DOHH2 (cell line): Measurements from ENCODE around the gene SPAG16.
A peak's percentile ranks its signal among the peaks of the same experiment; 100 is the strongest.

ENCODE experiments used
- H3F3A ChIP-seq: fragments of 200-600 bp; sonication (generic), shearing (Covaris generic); 2 replicates; pipeline ENCODE4 v1.6.0; 2016; ENCODE audit warnings: antibody characterized with exemption, mild to moderate bottlenecking; ENCODE audit not compliant: control insufficient read depth, insufficient read depth
- H3K27ac ChIP-seq: fragments of 200-600 bp; sonication (generic); 2 replicates; pipeline ENCODE4 v1.5.1; 2014; ENCODE audit warnings: low read depth, mild to moderate bottlenecking, low read length, moderate library complexity
- H3K27me3 ChIP-seq: fragments of 200-600 bp; sonication (generic); 2 replicates; pipeline ENCODE4 v1.6.1; 2014; ENCODE audit warnings: mild to moderate bottlenecking, low read length, mixed read lengths; ENCODE audit not compliant: control insufficient read depth
- H3K36me3 ChIP-seq: fragments of 200-600 bp; sonication (generic); 2 replicates; pipeline ENCODE4 v1.6.1; 2014; ENCODE audit warnings: mild to moderate bottlenecking, low read length, moderate library complexity, mixed read lengths; ENCODE audit not compliant: control insufficient read depth
- H3K4me1 ChIP-seq: fragments of 200-600 bp; sonication (generic); 2 replicates; pipeline ENCODE4 v1.6.1; 2014; ENCODE audit warnings: mild to moderate bottlenecking, low read length, mixed read lengths; ENCODE audit not compliant: control insufficient read depth
- H3K4me2 ChIP-seq: fragments of 200-600 bp; sonication (generic); 2 replicates; pipeline ENCODE4 v1.6.0; 2014; ENCODE audit warnings: mild to moderate bottlenecking, low read length, moderate library complexity
- H3K4me3 ChIP-seq: fragments of 200-600 bp; sonication (generic); 2 replicates; pipeline ENCODE4 v1.5.1; 2014; ENCODE audit warnings: mild to moderate bottlenecking, low read length, mixed read lengths
- H3K79me2 ChIP-seq: fragments of 200-600 bp; sonication (generic); 2 replicates; pipeline ENCODE4 v1.6.1; 2014; ENCODE audit warnings: mild to moderate bottlenecking, low read length, mixed read lengths; ENCODE audit not compliant: control insufficient read depth
- H3K9me2 ChIP-seq: fragments of 200-600 bp; sonication (generic); replicated peaks from 2 replicates; pipeline ENCODE4 v1.6.1; 2014; ENCODE audit warnings: mild to moderate bottlenecking, low read length, mixed read lengths; ENCODE audit not compliant: control insufficient read depth
- H3K9me3 ChIP-seq: fragments of 200-600 bp; sonication (generic); 2 replicates; pipeline ENCODE4 v1.6.1; 2014; ENCODE audit warnings: antibody characterized with exemption, low read length, mixed read lengths; ENCODE audit not compliant: control insufficient read depth, insufficient read depth
- H4K20me1 ChIP-seq: fragments of 200-600 bp; sonication (generic); 2 replicates; pipeline ENCODE4 v1.6.0; 2014; ENCODE audit warnings: low read depth, mild to moderate bottlenecking, antibody characterized with exemption, low read length, moderate library complexity; ENCODE audit not compliant: control insufficient read depth, insufficient read depth
- CTCF ChIP-seq: fragments of 200-600 bp; sonication (generic); IDR thresholded peaks from one replicate; pipeline ENCODE4 v1.5.1; 2014; ENCODE audit warnings: antibody characterized with exemption, mild to moderate bottlenecking, low read depth, low read length; ENCODE audit not compliant: poor library complexity, severe bottlenecking
- EZH2phosphoT487 ChIP-seq: fragments of 200-600 bp; sonication (generic); IDR thresholded peaks from 2 replicates; pipeline ENCODE4 v1.6.1; 2017; ENCODE audit warnings: borderline replicate concordance, mild to moderate bottlenecking, antibody characterized with exemption, low read length, moderate library complexity, mixed read lengths

SPAG16 gene

GRCh38 chr2:213524164-213524563, 239.9 kb downstream of the SPAG16 start:
- H3K4me3 ChIP-seq = no peak overlapping the region
- no peaks in the 10 kb centered on the region for H4K20me1 ChIP-seq
- H3K9me2 ChIP-seq = no peaks in the 10 kb centered on the region
- no peaks in the 10 kb centered on the region for H3K36me3 ChIP-seq
- no peaks in the 10 kb centered on the region for H3F3A ChIP-seq
- H3K4me2 ChIP-seq = no peak overlapping the region
- no peaks in the 10 kb centered on the region for H3K79me2 ChIP-seq
- H3K9me3 ChIP-seq = peaks cover 15% of the 10 kb centered on the region; the same call in 1 of the 2 replicates
- no peaks in the 10 kb centered on the region for H3K4me1 ChIP-seq
- no peaks in the 10 kb centered on the region for H3K27me3 ChIP-seq
- no peak for TF ChIP-seq CTCF
- no peak for TF ChIP-seq EZH2phosphoT487
- H3K27ac ChIP-seq = no peak overlapping the region

GRCh38 chr2:213537579-213537978, 253.3 kb downstream of the SPAG16 start:
- H3K4me3 ChIP-seq = no peak overlapping the region
- peaks cover 10% of the 10 kb centered on the region; the same call in 1 of the 2 replicates for H3K4me1 ChIP-seq
- H3K4me2 ChIP-seq = no peak overlapping the region
- no peaks in the 10 kb centered on the region for H3K9me3 ChIP-seq
- H3K27me3 ChIP-seq = no peaks in the 10 kb centered on the region
- no peaks in the 10 kb centered on the region for H4K20me1 ChIP-seq
- H3F3A ChIP-seq = no peaks in the 10 kb centered on the region
- H3K27ac ChIP-seq = no peak overlapping the region
- no peak for TF ChIP-seq EZH2phosphoT487
- TF ChIP-seq CTCF = no peak
- H3K79me2 ChIP-seq = no peaks in the 10 kb centered on the region
- H3K36me3 ChIP-seq = no peaks in the 10 kb centered on the region
- no peaks in the 10 kb centered on the region for H3K9me2 ChIP-seq

GRCh38 chr2:213544940-213545339, 260.7 kb downstream of the SPAG16 start:
- no peak overlapping the region for H3K27ac ChIP-seq
- H3K36me3 ChIP-seq = no peaks in the 10 kb centered on the region
- no peaks in the 10 kb centered on the region for H3F3A ChIP-seq
- H3K4me2 ChIP-seq = no peak overlapping the region; the same call in 1 of the 2 replicates
- H3K4me3 ChIP-seq = no peak overlapping the region
- H3K79me2 ChIP-seq = no peaks in the 10 kb centered on the region
- no peaks in the 10 kb centered on the region for H3K9me2 ChIP-seq
- peaks cover 22% of the 10 kb centered on the region for H3K4me1 ChIP-seq
- no peaks in the 10 kb centered on the region for H3K9me3 ChIP-seq
- H3K27me3 ChIP-seq = no peaks in the 10 kb centered on the region
- H4K20me1 ChIP-seq = no peaks in the 10 kb centered on the region
- TF ChIP-seq CTCF = no peak
- TF ChIP-seq EZH2phosphoT487 = no peak

GRCh38 chr2:213545481-213545880, 261.2 kb downstream of the SPAG16 start:
- Histone ChIP-seq H3K4me1 (peaks cover 22% of the 10 kb centered on the region), H3K4me3 (no peak overlapping the region), H3F3A (no peaks in the 10 kb centered on the region), H3K27ac (peak overlapping the region; percentile 19), H3K9me3 (no peaks in the 10 kb centered on the region), H3K27me3 (no peaks in the 10 kb centered on the region), H3K36me3 (no peaks in the 10 kb centered on the region), H4K20me1 (no peaks in the 10 kb centered on the region), H3K79me2 (no peaks in the 10 kb centered on the region), H3K9me2 (no peaks in the 10 kb centered on the region), H3K4me2 (peak overlapping the region; percentile 30; the same call in 1 of the 2 replicates)
- TF ChIP-seq CTCF (no peak), EZH2phosphoT487 (no peak)
